Stimulated activated naive B cell treated with anti-CD40 and anti-IgM and Interleukin-4, amounts not matched to agents 10 μg/mL and 1 μg/mL and 100 μg/mL, for 72 hours (primary cell): ENCODE measurements around the gene HACD2.

Experiments used
- ATAC-seq, 2 donors: fragments of 150-1000 bp; cut with Tn5 transposase; replicated peaks; 2 replicates each; pipeline ENCODE4 v1.10.0; 2021; ENCODE audit warnings: moderate library complexity in 1 of 2
- DNase-seq: peaks from one replicate; pipeline ENCODE4 v3.0.0; 2021
- H3K27ac Mint-ChIP-seq: one replicate; pipeline ENCODE4 v1.8.0; 2022; ENCODE audit warnings: mild to moderate bottlenecking, mixed read lengths
- H3K27me3 Mint-ChIP-seq, 2 donors: one replicate each; pipeline ENCODE4 v1.8.0; 2022; ENCODE audit warnings: mixed read lengths in 2 of 2
- H3K36me3 Mint-ChIP-seq, 2 donors: one replicate each; pipeline ENCODE4 v1.8.0; 2022; ENCODE audit warnings: mixed read lengths in 2 of 2, mild to moderate bottlenecking in 1 of 2
- H3K4me1 Mint-ChIP-seq, 2 donors: one replicate each; pipeline ENCODE4 v1.8.0; 2022; ENCODE audit warnings: mixed read lengths in 2 of 2, mild to moderate bottlenecking in 1 of 2
- H3K4me3 Mint-ChIP-seq, 2 donors: one replicate each; pipeline ENCODE4 v1.8.0; 2022; ENCODE audit warnings: mild to moderate bottlenecking in 2 of 2, mixed read lengths in 2 of 2, moderate library complexity in 1 of 2
- H3K9me3 Mint-ChIP-seq, 2 donors: one replicate each; pipeline ENCODE4 v1.8.0; 2022; ENCODE audit warnings: mixed read lengths in 2 of 2, mild to moderate bottlenecking in 1 of 2

Gene HACD2

DNA sequence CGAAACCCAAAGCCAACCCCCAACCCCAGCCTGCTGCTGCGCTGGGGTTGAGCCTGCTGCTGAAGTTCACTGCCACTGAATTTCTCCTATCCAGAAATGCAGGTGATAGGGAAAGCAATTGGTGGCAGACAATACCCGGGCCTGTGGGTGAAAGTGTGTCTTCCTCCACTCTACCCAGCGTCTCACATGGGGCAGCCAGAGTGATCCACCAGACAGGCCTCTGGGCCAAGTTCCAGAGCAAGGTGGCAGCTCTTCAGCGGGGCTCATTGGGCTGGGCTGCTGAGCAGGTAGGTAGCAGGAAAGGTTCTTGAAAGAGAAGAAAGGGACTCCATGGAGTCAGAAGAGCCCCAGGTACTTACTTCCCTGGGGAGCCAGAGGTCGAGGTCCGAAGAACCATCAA is 141.9 kb downstream of the HACD2 start:
- ATAC-seq (no peak), DNase-seq (no peak)
- Mint-ChIP-seq H3K9me3 (no peaks in the 10 kb centered on the region), H3K36me3 (no peaks in the 10 kb centered on the region), H3K4me3 (no peak overlapping the region), H3K27me3 (peaks cover 61 to 69% of the 10 kb centered on the region in 2 donors), H3K27ac (no peak overlapping the region), H3K4me1 (peaks cover 0 to 1% of the 10 kb centered on the region in 2 donors)

DNA sequence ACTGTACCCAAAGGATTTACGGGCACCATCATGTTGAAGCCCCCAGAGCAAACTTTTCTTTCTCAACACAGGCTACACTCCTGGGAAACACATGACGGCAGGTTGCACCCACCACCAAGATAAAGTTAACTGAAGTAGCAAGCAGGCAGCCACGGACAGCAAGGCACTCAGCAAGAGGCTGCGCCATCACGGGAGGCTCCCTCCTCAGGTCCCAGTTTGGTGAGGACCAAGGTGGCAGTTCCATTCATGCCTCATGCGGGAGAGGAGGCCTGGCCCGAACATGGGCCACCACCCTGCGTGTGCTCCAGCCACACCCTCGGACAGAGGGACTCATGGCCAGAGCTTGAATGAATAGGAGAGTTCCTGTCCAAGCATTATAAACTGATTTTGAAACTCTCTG is 142.7 kb downstream of the HACD2 start:
- Mint-ChIP-seq H3K4me1 (peaks cover 0 to 1% of the 10 kb centered on the region in 2 donors), H3K36me3 (no peaks in the 10 kb centered on the region), H3K27ac (no peak overlapping the region), H3K9me3 (no peaks in the 10 kb centered on the region), H3K27me3 (peaks cover 63 to 65% of the 10 kb centered on the region in 2 donors), H3K4me3 (no peak overlapping the region)
- ATAC-seq (no peak), DNase-seq (no peak)
